ENCODE data around the gene PTPRM.

The PTPRM gene

DNA sequence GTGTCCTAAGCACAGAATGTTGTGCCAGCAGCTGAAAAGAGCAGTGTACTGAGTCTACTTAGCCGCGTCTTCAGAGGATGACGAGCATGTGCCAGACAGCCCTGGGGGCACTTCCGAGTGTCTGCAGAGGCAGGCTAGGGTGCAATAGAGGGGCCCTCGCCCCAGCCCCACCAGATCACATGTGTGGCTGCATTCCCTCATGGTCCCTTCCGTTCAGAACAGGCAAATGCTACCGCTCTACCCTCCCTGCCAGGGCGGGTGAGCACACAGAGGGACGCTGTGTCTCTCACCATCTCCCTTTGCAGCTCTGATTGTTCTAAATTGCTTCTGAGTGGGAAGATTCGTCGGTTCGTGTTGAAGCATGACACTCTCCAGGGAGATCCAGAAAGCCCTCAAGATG is 829.9 kb downstream of the PTPRM start:
- H3K27me3 ChIP-seq (ENCODE audit: control insufficient read depth, insufficient read depth, low read length, poor library complexity, severe bottlenecking), result no peaks in the 10 kb centered on the region
- H3K27ac ChIP-seq (ENCODE audit: insufficient read depth, low read depth, low read length, poor library complexity, severe bottlenecking), result no peak overlapping the region
- H3K4me3 ChIP-seq (ENCODE audit: insufficient read depth, low read depth, low read length), result no peak overlapping the region
- no peaks in the 10 kb centered on the region for H3K9me3 ChIP-seq (ENCODE audit: control insufficient read depth, low read length)
- H3K36me3 ChIP-seq (ENCODE audit: control insufficient read depth, insufficient read depth, low read length), result no peaks in the 10 kb centered on the region
- WGBS, 2 experiments, result 91 to 93% methylated on average over 12 of the region's 12 CpGs
- H3K4me1 ChIP-seq (ENCODE audit: control insufficient read depth, insufficient read depth, low read length), result no peaks in the 10 kb centered on the region

DNA sequence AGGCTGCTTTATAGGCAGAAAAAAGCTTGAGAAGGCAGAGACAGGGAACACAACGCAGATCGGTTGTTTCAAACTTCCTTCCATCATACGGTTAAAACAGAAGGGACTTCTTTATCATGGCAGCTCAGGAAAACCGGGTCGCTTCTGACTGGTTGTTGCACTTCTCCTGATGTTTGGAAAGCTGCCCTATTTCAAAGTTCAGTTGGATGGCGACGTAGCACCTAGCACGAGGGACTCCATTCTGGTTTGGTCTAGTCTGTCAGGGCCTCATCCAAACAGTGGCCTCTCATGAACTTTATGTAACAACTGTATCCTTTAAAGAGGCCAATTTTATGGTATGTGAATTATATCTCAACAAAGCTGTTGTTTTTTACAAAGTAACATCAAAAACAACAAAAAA is 832.0 kb downstream of the PTPRM start:
- Histone ChIP-seq H3K36me3 (ENCODE audit: control insufficient read depth, insufficient read depth, low read length) (no peaks in the 10 kb centered on the region), H3K9me3 (ENCODE audit: control insufficient read depth, low read length) (no peaks in the 10 kb centered on the region), H3K27ac (ENCODE audit: insufficient read depth, low read depth, low read length, poor library complexity, severe bottlenecking) (no peak overlapping the region), H3K4me1 (ENCODE audit: control insufficient read depth, insufficient read depth, low read length) (no peaks in the 10 kb centered on the region), H3K4me3 (ENCODE audit: insufficient read depth, low read depth, low read length) (no peak overlapping the region), H3K27me3 (ENCODE audit: control insufficient read depth, insufficient read depth, low read length, poor library complexity, severe bottlenecking) (no peaks in the 10 kb centered on the region)
- WGBS, 2 experiments, result 93 to 94% methylated on average over 8 of the region's 8 CpGs

DNA sequence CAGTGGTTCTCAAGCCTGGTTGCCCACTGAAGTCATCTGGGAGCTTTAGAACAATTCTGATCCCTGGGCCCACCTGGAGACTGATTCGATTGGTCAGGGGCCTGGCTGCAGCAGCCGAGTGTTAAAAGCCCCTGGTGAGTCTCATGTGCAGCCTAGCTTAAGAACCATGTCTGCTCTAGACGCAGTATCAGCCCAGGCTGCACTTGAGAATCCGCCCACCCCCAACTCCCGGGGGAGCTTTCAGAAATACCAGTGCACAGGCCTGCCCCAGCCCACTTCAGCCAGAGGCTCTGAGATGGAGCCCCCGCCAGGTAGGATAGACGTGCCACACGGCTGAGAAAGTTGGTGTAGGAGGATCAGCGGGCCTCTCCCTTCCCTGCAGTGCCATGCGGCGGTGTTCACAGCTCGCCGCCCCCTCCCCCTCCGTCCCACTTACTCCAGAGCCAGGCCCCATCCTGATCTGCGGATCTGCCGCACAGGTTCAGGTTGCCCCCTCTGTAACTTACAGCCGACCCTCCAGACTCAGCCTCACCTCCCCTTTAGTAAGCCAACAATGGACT is 833.2 kb downstream of the PTPRM start:
- Histone ChIP-seq H3K27me3 (ENCODE audit: control insufficient read depth, insufficient read depth, low read length, poor library complexity, severe bottlenecking) (no peaks in the 10 kb centered on the region), H3K27ac (ENCODE audit: insufficient read depth, low read depth, low read length, poor library complexity, severe bottlenecking) (no peak overlapping the region), H3K9me3 (ENCODE audit: control insufficient read depth, low read length) (no peaks in the 10 kb centered on the region), H3K4me3 (ENCODE audit: insufficient read depth, low read depth, low read length) (no peak overlapping the region), H3K36me3 (ENCODE audit: control insufficient read depth, insufficient read depth, low read length) (no peaks in the 10 kb centered on the region), H3K4me1 (ENCODE audit: control insufficient read depth, insufficient read depth, low read length) (no peaks in the 10 kb centered on the region)
- 86 to 89% methylated on average over 17 of the region's 17 CpGs for WGBS, 2 experiments

DNA sequence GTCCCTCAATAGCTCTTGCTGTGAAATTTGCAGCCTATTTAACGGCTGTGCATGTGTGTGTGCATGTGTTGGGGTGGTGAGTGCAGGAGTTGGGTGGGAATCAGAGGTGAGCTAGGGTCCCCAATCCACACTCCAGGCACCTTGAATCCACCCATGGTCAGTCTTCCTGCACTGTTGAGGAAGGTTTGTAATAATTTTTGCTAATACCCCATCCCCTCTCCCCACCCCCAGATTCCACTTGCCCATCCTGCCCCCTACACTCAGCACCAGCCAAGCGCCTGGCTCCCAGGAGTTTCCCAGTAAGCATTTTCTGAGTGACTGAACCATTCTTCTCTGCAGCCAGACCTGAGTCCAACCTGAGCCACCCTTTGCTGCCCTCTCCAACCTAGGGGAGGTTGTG is 833.7 kb downstream of the PTPRM start:
- H3K4me3 ChIP-seq (ENCODE audit: insufficient read depth, low read depth, low read length), result no peak overlapping the region
- H3K27me3 ChIP-seq (ENCODE audit: control insufficient read depth, insufficient read depth, low read length, poor library complexity, severe bottlenecking), result no peaks in the 10 kb centered on the region
- no peaks in the 10 kb centered on the region for H3K4me1 ChIP-seq (ENCODE audit: control insufficient read depth, insufficient read depth, low read length)
- H3K9me3 ChIP-seq (ENCODE audit: control insufficient read depth, low read length), result no peaks in the 10 kb centered on the region
- no peak overlapping the region for H3K27ac ChIP-seq (ENCODE audit: insufficient read depth, low read depth, low read length, poor library complexity, severe bottlenecking)
- 70 to 82% methylated on average over 2 of the region's 2 CpGs for WGBS, 2 experiments
- no peaks in the 10 kb centered on the region for H3K36me3 ChIP-seq (ENCODE audit: control insufficient read depth, insufficient read depth, low read length)

DNA sequence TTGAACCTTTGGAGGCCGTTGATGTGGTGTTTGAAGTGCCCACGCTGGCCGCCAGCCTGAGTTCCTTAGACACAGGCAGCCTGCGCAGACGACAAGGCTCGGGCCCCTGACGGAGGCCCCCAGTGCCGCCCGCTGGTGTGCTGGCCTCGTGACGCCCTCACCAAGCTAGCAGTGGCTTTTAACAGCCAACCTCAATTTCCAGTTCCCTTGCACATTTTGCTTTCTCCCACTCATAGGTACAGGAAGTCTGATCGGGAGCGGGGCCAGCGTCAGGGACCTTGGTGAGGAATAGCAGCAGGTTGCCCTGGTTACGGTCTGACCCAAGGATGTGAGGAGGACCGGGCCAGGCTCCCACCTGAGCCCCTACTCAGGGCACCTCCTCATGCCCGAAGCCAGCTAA is 834.5 kb downstream of the PTPRM start:
- Histone ChIP-seq H3K27me3 (ENCODE audit: control insufficient read depth, insufficient read depth, low read length, poor library complexity, severe bottlenecking) (no peaks in the 10 kb centered on the region), H3K4me3 (ENCODE audit: insufficient read depth, low read depth, low read length) (no peak overlapping the region), H3K36me3 (ENCODE audit: control insufficient read depth, insufficient read depth, low read length) (no peaks in the 10 kb centered on the region), H3K4me1 (ENCODE audit: control insufficient read depth, insufficient read depth, low read length) (no peaks in the 10 kb centered on the region), H3K27ac (ENCODE audit: insufficient read depth, low read depth, low read length, poor library complexity, severe bottlenecking) (no peak overlapping the region), H3K9me3 (ENCODE audit: control insufficient read depth, low read length) (no peaks in the 10 kb centered on the region)
- 89 to 92% methylated on average over 17 of the region's 17 CpGs for WGBS, 2 experiments

DNA sequence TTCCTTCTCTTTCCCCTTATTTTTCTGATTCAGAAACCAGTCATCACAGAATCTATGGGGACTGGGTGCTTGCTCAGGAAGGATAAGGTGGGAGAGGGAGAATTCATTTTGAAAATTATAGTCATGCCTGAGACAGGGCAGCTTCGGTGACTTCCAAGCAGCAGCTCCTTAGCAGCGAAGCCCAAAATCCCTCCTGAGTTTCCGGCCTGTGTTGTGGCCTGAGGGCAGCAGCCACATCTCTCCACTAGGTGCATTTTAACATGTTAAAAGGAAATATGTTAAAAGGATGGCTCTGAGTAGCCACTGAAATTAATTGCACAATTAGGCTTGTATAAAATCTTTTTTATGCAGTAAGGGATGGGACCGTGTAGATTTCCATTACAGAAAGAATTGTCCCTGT is 835.1 kb downstream of the PTPRM start:
- H3K9me3 ChIP-seq (ENCODE audit: control insufficient read depth, low read length), result no peaks in the 10 kb centered on the region
- H3K27me3 ChIP-seq (ENCODE audit: control insufficient read depth, insufficient read depth, low read length, poor library complexity, severe bottlenecking), result no peaks in the 10 kb centered on the region
- H3K36me3 ChIP-seq (ENCODE audit: control insufficient read depth, insufficient read depth, low read length), result no peaks in the 10 kb centered on the region
- WGBS, 2 experiments, result 93% methylated on average over 4 of the region's 4 CpGs
- H3K27ac ChIP-seq (ENCODE audit: insufficient read depth, low read depth, low read length, poor library complexity, severe bottlenecking), result no peak overlapping the region
- H3K4me3 ChIP-seq (ENCODE audit: insufficient read depth, low read depth, low read length), result no peak overlapping the region
- H3K4me1 ChIP-seq (ENCODE audit: control insufficient read depth, insufficient read depth, low read length), result no peaks in the 10 kb centered on the region

DNA sequence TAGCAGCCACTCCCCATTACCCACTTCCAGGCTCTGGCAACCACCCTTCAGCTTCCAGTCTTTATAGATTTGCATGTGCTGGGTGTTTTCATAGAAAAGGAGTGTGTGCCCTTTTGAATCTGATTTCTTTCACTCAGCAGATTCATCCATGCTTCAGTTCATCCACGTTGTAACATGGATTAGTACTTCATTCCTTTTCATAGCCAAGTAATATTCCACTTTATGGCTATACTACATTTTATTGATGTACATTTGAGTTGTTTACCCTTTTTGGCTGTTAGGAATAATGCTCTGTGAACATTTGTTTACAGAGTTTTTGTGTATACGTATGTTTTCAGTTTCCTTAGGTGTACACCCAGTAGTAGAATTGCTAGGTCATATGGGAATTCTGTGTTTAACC is 836.6 kb downstream of the PTPRM start:
- Histone ChIP-seq H3K4me3 (ENCODE audit: insufficient read depth, low read depth, low read length) (no peak overlapping the region), H3K9me3 (ENCODE audit: control insufficient read depth, low read length) (no peaks in the 10 kb centered on the region), H3K36me3 (ENCODE audit: control insufficient read depth, insufficient read depth, low read length) (no peaks in the 10 kb centered on the region), H3K27ac (ENCODE audit: insufficient read depth, low read depth, low read length, poor library complexity, severe bottlenecking) (no peak overlapping the region), H3K4me1 (ENCODE audit: control insufficient read depth, insufficient read depth, low read length) (no peaks in the 10 kb centered on the region), H3K27me3 (ENCODE audit: control insufficient read depth, insufficient read depth, low read length, poor library complexity, severe bottlenecking) (no peaks in the 10 kb centered on the region)
- whole genome bisulfite sequencing, 2 experiments, result 92 to 100% methylated on average over 1 to 2 of the region's 2 CpGs

DNA sequence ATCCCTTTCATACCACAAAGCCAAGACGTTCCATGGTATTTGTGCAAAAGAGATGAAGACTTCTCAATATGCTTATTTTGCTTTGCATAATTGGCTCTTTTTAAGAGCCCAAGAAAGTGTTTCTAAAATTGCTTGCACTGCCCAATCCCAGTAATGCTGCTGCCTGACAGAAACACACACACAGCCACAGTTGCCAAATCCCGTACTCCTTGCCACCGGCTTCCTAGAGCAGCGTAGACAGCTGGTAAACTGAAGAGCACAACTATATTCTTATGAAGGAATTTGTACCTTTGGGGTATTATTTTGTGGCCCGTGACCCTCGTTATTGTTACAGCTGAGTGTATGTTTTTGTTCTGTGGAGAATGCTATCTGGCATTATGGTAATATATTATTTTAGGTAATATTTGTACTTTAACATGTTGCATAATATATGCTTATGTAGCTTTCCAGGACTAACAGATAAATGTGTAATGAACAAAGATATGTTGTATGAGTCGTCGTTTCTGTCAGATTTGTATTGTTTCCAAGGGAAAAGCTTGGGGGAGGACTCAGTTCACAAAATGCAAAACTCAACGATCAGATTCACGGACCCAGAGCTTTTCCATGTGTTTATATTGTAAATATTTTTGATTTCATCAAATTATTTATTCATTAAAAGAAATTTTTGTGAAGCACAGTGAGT is 839.2 kb downstream of the PTPRM start:
- peaks cover 2% of the 10 kb centered on the region for H3K9me3 ChIP-seq (ENCODE audit: control insufficient read depth, low read length)
- no peaks in the 10 kb centered on the region for H3K4me1 ChIP-seq (ENCODE audit: control insufficient read depth, insufficient read depth, low read length)
- H3K27me3 ChIP-seq (ENCODE audit: control insufficient read depth, insufficient read depth, low read length, poor library complexity, severe bottlenecking), result no peaks in the 10 kb centered on the region
- WGBS, 2 experiments, result 93 to 94% methylated on average over 7 to 8 of the region's 10 CpGs
- no peak overlapping the region for H3K27ac ChIP-seq (ENCODE audit: insufficient read depth, low read depth, low read length, poor library complexity, severe bottlenecking)
- no peak overlapping the region for H3K4me3 ChIP-seq (ENCODE audit: insufficient read depth, low read depth, low read length)
- H3K36me3 ChIP-seq (ENCODE audit: control insufficient read depth, insufficient read depth, low read length), result no peaks in the 10 kb centered on the region

DNA sequence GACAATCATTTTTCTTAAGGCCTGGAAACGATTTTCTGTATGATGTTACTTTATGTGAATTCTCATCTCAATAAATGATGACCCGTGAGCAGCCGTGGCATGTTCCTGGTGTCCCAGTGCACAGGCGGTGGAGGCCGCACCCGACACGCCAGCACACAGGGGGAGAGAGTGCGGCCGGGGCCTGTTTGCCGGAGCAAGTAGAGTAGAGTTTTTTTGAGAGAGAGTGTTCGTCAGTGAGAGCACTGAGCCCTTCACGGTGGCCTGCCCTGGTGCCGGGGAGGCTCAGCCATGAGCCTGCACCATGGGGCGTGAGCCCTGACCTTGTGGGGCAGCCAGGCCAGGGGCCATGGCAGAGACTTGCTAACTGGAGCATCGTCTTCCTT is 839.7 kb downstream of the PTPRM start:
- H3K9me3 ChIP-seq (ENCODE audit: control insufficient read depth, low read length), result peaks cover 2% of the 10 kb centered on the region
- no peak overlapping the region for H3K27ac ChIP-seq (ENCODE audit: insufficient read depth, low read depth, low read length, poor library complexity, severe bottlenecking)
- H3K27me3 ChIP-seq (ENCODE audit: control insufficient read depth, insufficient read depth, low read length, poor library complexity, severe bottlenecking), result no peaks in the 10 kb centered on the region
- no peak overlapping the region for H3K4me3 ChIP-seq (ENCODE audit: insufficient read depth, low read depth, low read length)
- 92 to 95% methylated on average over 15 of the region's 15 CpGs for WGBS, 2 experiments
- H3K4me1 ChIP-seq (ENCODE audit: control insufficient read depth, insufficient read depth, low read length), result no peaks in the 10 kb centered on the region
- H3K36me3 ChIP-seq (ENCODE audit: control insufficient read depth, insufficient read depth, low read length), result no peaks in the 10 kb centered on the region

DNA sequence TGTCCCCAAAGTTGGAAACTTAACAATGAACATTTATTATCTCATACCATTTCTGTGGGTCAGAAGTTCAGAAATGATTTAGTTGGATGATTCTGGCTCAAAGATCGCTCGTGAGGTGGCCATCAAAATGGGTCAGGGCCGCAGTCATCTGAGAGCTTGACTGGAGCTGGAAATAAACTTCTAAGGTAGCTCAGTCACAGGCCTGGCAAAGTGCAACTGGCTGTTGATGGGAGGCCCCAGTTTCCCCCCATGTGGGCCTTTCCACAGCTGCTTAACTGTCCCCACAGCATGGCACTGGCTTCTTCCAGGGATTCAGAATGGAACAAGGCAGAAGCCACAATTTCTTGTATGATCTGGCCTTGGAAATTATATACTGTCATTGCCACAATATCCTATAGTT is 842.0 kb downstream of the PTPRM start:
- WGBS, 2 experiments, result 95 to 96% methylated on average over 3 of the region's 3 CpGs
- H3K4me1 ChIP-seq (ENCODE audit: control insufficient read depth, insufficient read depth, low read length), result no peaks in the 10 kb centered on the region
- no peaks in the 10 kb centered on the region for H3K36me3 ChIP-seq (ENCODE audit: control insufficient read depth, insufficient read depth, low read length)
- no peaks in the 10 kb centered on the region for H3K27me3 ChIP-seq (ENCODE audit: control insufficient read depth, insufficient read depth, low read length, poor library complexity, severe bottlenecking)
- no peak overlapping the region for H3K4me3 ChIP-seq (ENCODE audit: insufficient read depth, low read depth, low read length)
- H3K27ac ChIP-seq (ENCODE audit: insufficient read depth, low read depth, low read length, poor library complexity, severe bottlenecking), result no peak overlapping the region
- H3K9me3 ChIP-seq (ENCODE audit: control insufficient read depth, low read length), result peaks cover 2% of the 10 kb centered on the region

DNA sequence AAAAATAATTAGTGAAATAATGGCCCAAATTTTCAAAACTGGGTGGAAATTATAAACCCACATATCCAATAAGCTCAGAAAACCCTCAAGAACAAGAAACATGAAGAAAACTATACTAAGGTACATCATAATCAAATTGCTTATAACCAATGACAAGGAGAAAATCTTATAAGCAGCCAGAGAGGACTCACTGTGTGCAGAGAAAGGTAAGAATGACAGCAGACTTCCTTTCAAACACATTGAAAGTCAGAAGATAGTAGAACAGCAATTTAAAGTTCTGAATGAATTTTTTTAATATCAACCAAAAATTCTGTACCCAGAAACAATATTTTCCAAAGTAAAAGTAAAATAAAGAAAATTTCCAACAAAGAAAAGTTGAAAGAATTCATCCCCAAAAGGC is 844.4 kb downstream of the PTPRM start:
- Histone ChIP-seq H3K27me3 (ENCODE audit: control insufficient read depth, insufficient read depth, low read length, poor library complexity, severe bottlenecking) (no peaks in the 10 kb centered on the region), H3K4me1 (ENCODE audit: control insufficient read depth, insufficient read depth, low read length) (no peaks in the 10 kb centered on the region), H3K27ac (ENCODE audit: insufficient read depth, low read depth, low read length, poor library complexity, severe bottlenecking) (no peak overlapping the region), H3K36me3 (ENCODE audit: control insufficient read depth, insufficient read depth, low read length) (no peaks in the 10 kb centered on the region), H3K9me3 (ENCODE audit: control insufficient read depth, low read length) (peaks cover 2% of the 10 kb centered on the region), H3K4me3 (ENCODE audit: insufficient read depth, low read depth, low read length) (no peak overlapping the region)

Measured in ectodermal cell (in vitro differentiated cells).